Mesothelial cell of epicardium (in vitro differentiated cells): Measurements from ENCODE around the gene RAB40C. TPM values are rescaled to one million over a fixed set of nuclear protein-coding genes. Genes with fewer than 3 reads are reported as not detected.

Experiments used
- DNase-seq, 2 experiments: peaks; one replicate each; pipeline ENCODE4 v3.0.0; 2021; ENCODE audit warnings: low spot score in 2 of 2; ENCODE audit not compliant: unreplicated experiment in 2 of 2
- H3K27ac Mint-ChIP-seq: 2 replicates; pipeline ENCODE4 v1.8.0; 2021; ENCODE audit warnings: mixed read lengths
- H3K27me3 Mint-ChIP-seq: 2 replicates; pipeline ENCODE4 v1.8.0; 2021; ENCODE audit warnings: low read depth, mixed read lengths
- H3K36me3 Mint-ChIP-seq: 2 replicates; pipeline ENCODE4 v1.8.0; 2021; ENCODE audit warnings: mixed read lengths
- H3K4me1 Mint-ChIP-seq: 2 replicates; pipeline ENCODE4 v1.8.0; 2021; ENCODE audit warnings: mixed read lengths
- H3K4me3 Mint-ChIP-seq: 2 replicates; pipeline ENCODE4 v1.8.0; 2021; ENCODE audit warnings: mild to moderate bottlenecking, moderate library complexity, mixed read lengths
- H3K9me3 Mint-ChIP-seq: 2 replicates; pipeline ENCODE4 v1.8.0; 2021; ENCODE audit warnings: mixed read lengths
- total RNA-seq: library from RNA; stranded (reverse); gene quantifications from 3 replicates; pipeline ENCODE4 v1.2.1, GENCODE V29; 2021
- TF ChIP-seq, protein P1 (sequence below): fragments of 200-600 bp; sonication (generic); IDR thresholded peaks from one replicate; pipeline ENCODE4 v1.5.0; 2021; ENCODE audit warnings: antibody characterized with exemption; ENCODE audit not compliant: unreplicated experiment

The RAB40C gene
- total RNA-seq, 1 donor from 2014 or later, result 25.5 TPM

- Mint-ChIP-seq H3K27me3 (peaks cover 7% of the 10 kb centered on the region), H3K4me1 (peaks cover 27% of the 10 kb centered on the region), H3K36me3 (no peaks in the 10 kb centered on the region), H3K4me3 (no peak overlapping the region), H3K27ac (no peak overlapping the region), H3K9me3 (no peaks in the 10 kb centered on the region)
- DNase-seq, result no peak
- TF ChIP-seq, protein P1, sequence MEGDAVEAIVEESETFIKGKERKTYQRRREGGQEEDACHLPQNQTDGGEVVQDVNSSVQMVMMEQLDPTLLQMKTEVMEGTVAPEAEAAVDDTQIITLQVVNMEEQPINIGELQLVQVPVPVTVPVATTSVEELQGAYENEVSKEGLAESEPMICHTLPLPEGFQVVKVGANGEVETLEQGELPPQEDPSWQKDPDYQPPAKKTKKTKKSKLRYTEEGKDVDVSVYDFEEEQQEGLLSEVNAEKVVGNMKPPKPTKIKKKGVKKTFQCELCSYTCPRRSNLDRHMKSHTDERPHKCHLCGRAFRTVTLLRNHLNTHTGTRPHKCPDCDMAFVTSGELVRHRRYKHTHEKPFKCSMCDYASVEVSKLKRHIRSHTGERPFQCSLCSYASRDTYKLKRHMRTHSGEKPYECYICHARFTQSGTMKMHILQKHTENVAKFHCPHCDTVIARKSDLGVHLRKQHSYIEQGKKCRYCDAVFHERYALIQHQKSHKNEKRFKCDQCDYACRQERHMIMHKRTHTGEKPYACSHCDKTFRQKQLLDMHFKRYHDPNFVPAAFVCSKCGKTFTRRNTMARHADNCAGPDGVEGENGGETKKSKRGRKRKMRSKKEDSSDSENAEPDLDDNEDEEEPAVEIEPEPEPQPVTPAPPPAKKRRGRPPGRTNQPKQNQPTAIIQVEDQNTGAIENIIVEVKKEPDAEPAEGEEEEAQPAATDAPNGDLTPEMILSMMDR, result no peak
Observed at GRCh38 chr16:586047-586644, 3.7 kb upstream of the RAB40C start.

- Mint-ChIP-seq H3K4me1 (peaks cover 31% of the 10 kb centered on the region), H3K9me3 (no peaks in the 10 kb centered on the region), H3K36me3 (no peaks in the 10 kb centered on the region), H3K4me3 (peak overlapping the region; percentile 89), H3K27me3 (peaks cover 7% of the 10 kb centered on the region), H3K27ac (peak overlapping the region; percentile 84)
- TF ChIP-seq, protein P1, result no peak
- DNase-seq, result no peak
Observed at GRCh38 chr16:586645-587590, 2.9 kb upstream of the RAB40C start.

DNA sequence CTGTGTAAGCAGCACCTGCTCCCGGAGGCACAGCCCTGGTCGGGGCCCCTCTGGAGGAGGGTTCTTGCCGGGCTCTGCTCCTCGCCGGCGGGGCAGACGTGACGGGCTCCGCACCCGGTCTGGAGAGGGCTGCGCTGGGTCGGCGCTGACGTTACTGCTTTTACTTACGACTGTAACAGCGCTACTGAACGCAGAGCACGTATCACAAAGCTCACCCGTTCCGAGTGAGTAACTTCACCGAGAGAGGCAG is 1.3 kb upstream of the RAB40C start:
- Mint-ChIP-seq H3K9me3 (no peaks in the 10 kb centered on the region), H3K27me3 (peaks cover 7% of the 10 kb centered on the region), H3K36me3 (no peaks in the 10 kb centered on the region), H3K4me3 (peak overlapping the region; percentile 89), H3K4me1 (peaks cover 46% of the 10 kb centered on the region), H3K27ac (peak overlapping the region; percentile 97)
- no peak for DNase-seq
- TF ChIP-seq, protein P1, result no peak

- H3K4me3 Mint-ChIP-seq, result peak overlapping the region; percentile 100
- no peaks in the 10 kb centered on the region for H3K36me3 Mint-ChIP-seq
- H3K4me1 Mint-ChIP-seq, result peaks cover 48% of the 10 kb centered on the region
- no peaks in the 10 kb centered on the region for H3K9me3 Mint-ChIP-seq
- TF ChIP-seq, protein P1, result no peak
- peak; percentile 96 to 99 for DNase-seq
- H3K27ac Mint-ChIP-seq, result peak overlapping the region; percentile 99
- peaks cover 7% of the 10 kb centered on the region for H3K27me3 Mint-ChIP-seq
Observed at GRCh38 chr16:588889-589657, 793 bp upstream of the RAB40C start.

GRCh38 chr16:590188-590814 is 435 bp downstream of the RAB40C start:
- no peaks in the 10 kb centered on the region for H3K9me3 Mint-ChIP-seq
- DNase-seq, result no peak
- TF ChIP-seq, protein P1, result no peak
- H3K4me1 Mint-ChIP-seq, result peaks cover 49% of the 10 kb centered on the region
- H3K36me3 Mint-ChIP-seq, result no peaks in the 10 kb centered on the region
- H3K27ac Mint-ChIP-seq, result peak overlapping the region; percentile 82
- H3K4me3 Mint-ChIP-seq, result peak overlapping the region; percentile 83
- peaks cover 6% of the 10 kb centered on the region for H3K27me3 Mint-ChIP-seq
